A673 (cell line): Measurements from ENCODE around the gene RAPGEF5. TPM values are rescaled to one million over a fixed set of nuclear protein-coding genes. Genes with fewer than 3 reads are reported as not detected.

ENCODE experiments used
- BruUV-seq: library from RNA; stranded (reverse); fragments of 400-500 nt; replicated peaks from 2 replicates; lab custom pipeline; 2021; lab: Mats Ljungman, UMichigan
- CTCF ChIA-PET: fragments of 300-600 bp; sonication (Branson Sonifier 250); formaldehyde crosslinking; loops from one replicate; lab custom pipeline; 2022; ENCODE audit warnings: antibody characterized with exemption; lab: Charles Lee
- POLR2A ChIA-PET: fragments of 300-600 bp; sonication (Branson Sonifier 250); formaldehyde crosslinking; loops from one replicate; lab custom pipeline; 2022; ENCODE audit warnings: antibody characterized with exemption; ENCODE audit not compliant: low non-redundant PET; lab: Charles Lee
- DNase-seq: peaks from one replicate; pipeline ENCODE4 v3.0.0-alpha.2; 2015; ENCODE audit warnings: low spot score
- H3K27ac ChIP-seq: fragments of 200-600 bp; sonication (generic); 2 replicates; pipeline ENCODE4 v1.5.1; 2016; ENCODE audit warnings: mixed run types, low read depth, mild to moderate bottlenecking, mixed read lengths, antibody characterized with exemption, low read length; ENCODE audit not compliant: poor library complexity, severe bottlenecking
- H3K27me3 ChIP-seq: fragments of 200-600 bp; sonication (generic); replicated peaks from 2 replicates; pipeline ENCODE4 v1.6.1; 2017; ENCODE audit warnings: mixed run types, low read depth, mild to moderate bottlenecking, mixed read lengths, antibody characterized with exemption, low read length; ENCODE audit not compliant: insufficient read depth, poor library complexity
- H3K36me3 ChIP-seq: fragments of 200-600 bp; sonication (generic); 2 replicates; pipeline ENCODE4 v1.6.1; 2016; ENCODE audit warnings: mixed run types, mild to moderate bottlenecking, mixed read lengths, antibody characterized with exemption, low read length; ENCODE audit not compliant: insufficient read depth, poor library complexity, severe bottlenecking
- H3K4me1 ChIP-seq: fragments of 200-600 bp; sonication (generic); 2 replicates; pipeline ENCODE4 v1.6.1; 2017; ENCODE audit warnings: mixed run types, mild to moderate bottlenecking, mixed read lengths, antibody characterized with exemption, low read length; ENCODE audit not compliant: insufficient read depth, poor library complexity, severe bottlenecking
- H3K4me3 ChIP-seq: fragments of 200-600 bp; sonication (generic); 2 replicates; pipeline ENCODE4 v1.5.1; 2016; ENCODE audit warnings: low read depth, mixed run types, mild to moderate bottlenecking, mixed read lengths, low read length; ENCODE audit not compliant: poor library complexity, severe bottlenecking
- H3K9me3 ChIP-seq: fragments of 200-600 bp; sonication (generic); 2 replicates; pipeline ENCODE4 v1.6.1; 2016; ENCODE audit warnings: mixed run types, low read depth, mild to moderate bottlenecking, mixed read lengths, antibody characterized with exemption, low read length; ENCODE audit not compliant: poor library complexity, severe bottlenecking
- CTCF ChIP-seq: fragments of 300-800, 200-600 bp; sonication (generic); conservative IDR thresholded peaks from 2 replicates; pipeline ENCODE4 v1.5.1; 2017; ENCODE audit warnings: low read depth, mild to moderate bottlenecking, antibody characterized with exemption, low read length, moderate library complexity, mixed read lengths
- EZH2 ChIP-seq: fragments of 200-600 bp; sonication (generic); IDR thresholded peaks from 2 replicates; pipeline ENCODE4 v1.6.1; 2017; ENCODE audit warnings: borderline replicate concordance, low read depth, mild to moderate bottlenecking, mixed read lengths, antibody characterized with exemption, low read length; ENCODE audit not compliant: poor library complexity, severe bottlenecking
- intact Hi-C: fragments of 100-400 bp; cut with micrococcal nuclease; formaldehyde crosslinking; loops from one replicate; pipeline ENCODE4 v1.10.0; 2022; ENCODE audit not compliant: unreplicated experiment
- total RNA-seq: library from RNA; stranded (reverse); gene quantifications from 2 replicates; pipeline ENCODE4 v1.2.3, GENCODE V29; 2021

Gene RAPGEF5
- total RNA-seq, 1 experiment from 2014 or later: 10.7 TPM

GRCh38 chr7:22110227-22110839, 246.6 kb downstream of the RAPGEF5 start:
- intact Hi-C loops: loop anchor here (1.0 to 5.0 kb wide), 4 partner anchors 147 to 390 kb away; partner anchors contain the start of gene STEAP1B
- Histone ChIP-seq H3K4me1 (peaks cover 5% of the 10 kb centered on the region), H3K36me3 (no peaks in the 10 kb centered on the region), H3K27ac (no peak overlapping the region), H3K9me3 (no peaks in the 10 kb centered on the region), H3K4me3 (no peak overlapping the region), H3K27me3 (no peaks in the 10 kb centered on the region)
- CTCF ChIA-PET: interaction anchor here (0.5 to 2.3 kb wide), 13 partner anchors 10 to 390 kb away, joined by 3 to 17 read pairs (median 5); partner anchors contain the start of gene STEAP1B
- no peak for TF ChIP-seq EZH2
- TF ChIP-seq CTCF: peak; percentile 87
- POLR2A ChIA-PET: no interaction called here
- BruUV-seq: no TSS peak
- DNase-seq: peak; percentile 92

- no TSS peak for BruUV-seq
- intact Hi-C loops: loop anchor here (1.0 to 5.0 kb wide), 4 partner anchors 148 to 391 kb away; partner anchors contain the start of gene STEAP1B
- Histone ChIP-seq H3K27me3 (no peaks in the 10 kb centered on the region), H3K4me3 (no peak overlapping the region), H3K9me3 (no peaks in the 10 kb centered on the region), H3K27ac (no peak overlapping the region), H3K36me3 (no peaks in the 10 kb centered on the region), H3K4me1 (peaks cover 5% of the 10 kb centered on the region)
- ChIA-PET POLR2A (no interaction called here), CTCF (interaction anchor here (0.5 to 2.3 kb wide), 12 partner anchors 9 to 390 kb away, joined by 3 to 17 read pairs (median 4); partner anchors contain the start of gene STEAP1B)
- no peak for TF ChIP-seq CTCF
- no peak for TF ChIP-seq EZH2
- DNase-seq: peak; percentile 62
Measured at GRCh38 chr7:22109761-22110160, 247.2 kb downstream of the RAPGEF5 start.

GRCh38 chr7:22108151-22108845, 248.7 kb downstream of the RAPGEF5 start:
- no peaks in the 10 kb centered on the region for H3K27me3 ChIP-seq
- DNase-seq: no peak
- intact Hi-C loops: no loop called here
- H3K4me3 ChIP-seq: no peak overlapping the region
- BruUV-seq: no TSS peak
- TF ChIP-seq EZH2 (no peak), CTCF (no peak)
- POLR2A ChIA-PET: no interaction called here
- no peak overlapping the region for H3K27ac ChIP-seq
- peaks cover 10% of the 10 kb centered on the region for H3K4me1 ChIP-seq
- H3K36me3 ChIP-seq: no peaks in the 10 kb centered on the region
- CTCF ChIA-PET: no interaction called here
- no peaks in the 10 kb centered on the region for H3K9me3 ChIP-seq
